NT2/D1 (cell line): ENCODE data around the gene DAPK2.

Source experiments
- SUZ12 ChIP-seq: IDR thresholded peaks from 2 replicates; pipeline ENCODE4 v1.6.1; 2011; ENCODE audit not compliant: insufficient read length, insufficient read depth; ENCODE audit errors: extremely low read depth
- YY1 ChIP-seq: IDR thresholded peaks from 2 replicates; pipeline ENCODE4 v1.6.1; 2011; ENCODE audit not compliant: insufficient read length, insufficient read depth
- ZNF274 ChIP-seq: IDR thresholded peaks from 2 replicates; pipeline ENCODE4 v1.6.1; 2011; ENCODE audit warnings: mild to moderate bottlenecking, low read depth, low read length

- TF ChIP-seq ZNF274: no peak
- no peak for TF ChIP-seq YY1
- no peak for TF ChIP-seq SUZ12
These were observed 46.0 kb upstream of the DAPK2 start for GRCh38 chr15:64092075-64092820.
